OCI-M1 (cell line): ENCODE results near the gene SAXO2.
"Not testable (repeated sequence)": the region's sequence is repeated elsewhere in the genome, so short reads cannot be mapped to it uniquely, and the experiment has no call there.

Experiments
- DNase-seq: peaks from one replicate; lab custom pipeline; 2025; lab: John Stamatoyannopoulos, UW

Gene SAXO2

DNA sequence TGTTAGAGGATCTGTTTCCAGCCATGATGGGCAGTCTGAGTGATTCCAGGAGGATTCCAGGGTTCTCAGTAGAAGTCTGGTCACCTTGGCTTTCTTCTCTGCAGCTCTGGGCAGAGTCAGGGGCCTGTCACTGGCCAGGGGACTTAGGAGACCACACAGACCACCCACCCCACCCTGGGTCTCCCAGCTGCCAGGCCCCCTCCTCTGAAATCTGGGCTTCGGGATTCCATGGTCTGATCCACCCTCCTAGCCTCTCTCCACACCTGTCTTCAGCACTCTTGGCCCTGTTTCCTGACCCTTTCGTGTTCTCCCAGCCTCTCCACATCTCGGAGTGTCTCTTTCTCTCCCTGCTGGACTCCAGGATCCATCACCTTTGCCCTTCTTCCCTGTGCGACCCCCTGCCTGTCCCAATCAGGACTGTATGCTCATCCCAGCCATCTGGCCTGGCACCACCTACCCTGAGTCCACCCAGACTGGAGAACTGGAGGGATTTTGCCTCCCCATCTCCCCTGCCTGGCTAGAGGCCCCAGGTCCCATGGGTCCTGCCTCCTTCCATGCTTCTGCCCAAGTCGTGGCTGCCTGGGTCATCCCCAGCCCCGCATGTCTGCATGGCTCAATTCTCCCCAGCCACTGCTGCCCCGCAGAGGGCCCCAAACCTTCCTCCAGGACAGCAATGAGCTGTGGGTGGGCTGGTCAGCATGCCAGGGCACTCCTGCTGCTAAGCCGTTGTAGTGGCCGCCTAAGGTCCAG, 52.3 kb downstream of the SAXO2 start:
- no peak for DNase-seq

DNA sequence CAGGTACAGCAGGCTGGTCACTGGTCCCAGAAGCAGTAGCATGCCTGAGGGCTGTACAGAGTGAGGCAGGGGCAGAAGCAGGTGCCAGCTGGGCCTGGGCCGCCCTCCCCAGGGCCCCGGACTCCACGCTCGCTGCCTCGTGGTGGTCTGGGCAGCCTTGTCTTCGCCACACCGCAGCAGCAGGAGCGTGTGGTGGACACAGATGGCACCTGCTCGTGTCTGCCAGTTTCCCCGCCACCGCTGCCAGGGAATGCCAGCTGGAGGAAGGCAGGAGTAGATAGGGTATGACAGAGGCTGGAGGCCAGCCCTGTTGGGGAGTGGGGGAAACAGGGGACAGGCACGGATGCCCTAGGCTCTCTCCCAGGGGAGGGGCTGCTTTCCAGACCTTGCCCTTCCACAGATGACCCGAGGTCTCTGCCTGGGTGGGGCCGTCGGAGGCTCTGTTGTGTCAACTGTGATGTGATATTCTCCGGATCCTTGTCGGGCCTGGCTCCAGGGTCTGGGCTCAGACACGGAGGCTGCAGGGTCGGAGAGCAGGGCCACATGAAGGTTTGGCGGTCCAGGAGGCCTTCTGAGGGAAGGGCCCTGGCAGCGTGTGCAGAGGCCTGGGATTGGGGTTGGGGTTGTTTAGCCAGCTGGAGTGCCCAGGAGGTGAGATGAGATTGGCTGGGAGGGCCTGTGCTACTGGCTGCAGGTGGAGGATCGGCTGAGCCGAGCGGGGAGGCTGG, 53.1 kb downstream of the SAXO2 start:
- DNase-seq, result no peak

DNA sequence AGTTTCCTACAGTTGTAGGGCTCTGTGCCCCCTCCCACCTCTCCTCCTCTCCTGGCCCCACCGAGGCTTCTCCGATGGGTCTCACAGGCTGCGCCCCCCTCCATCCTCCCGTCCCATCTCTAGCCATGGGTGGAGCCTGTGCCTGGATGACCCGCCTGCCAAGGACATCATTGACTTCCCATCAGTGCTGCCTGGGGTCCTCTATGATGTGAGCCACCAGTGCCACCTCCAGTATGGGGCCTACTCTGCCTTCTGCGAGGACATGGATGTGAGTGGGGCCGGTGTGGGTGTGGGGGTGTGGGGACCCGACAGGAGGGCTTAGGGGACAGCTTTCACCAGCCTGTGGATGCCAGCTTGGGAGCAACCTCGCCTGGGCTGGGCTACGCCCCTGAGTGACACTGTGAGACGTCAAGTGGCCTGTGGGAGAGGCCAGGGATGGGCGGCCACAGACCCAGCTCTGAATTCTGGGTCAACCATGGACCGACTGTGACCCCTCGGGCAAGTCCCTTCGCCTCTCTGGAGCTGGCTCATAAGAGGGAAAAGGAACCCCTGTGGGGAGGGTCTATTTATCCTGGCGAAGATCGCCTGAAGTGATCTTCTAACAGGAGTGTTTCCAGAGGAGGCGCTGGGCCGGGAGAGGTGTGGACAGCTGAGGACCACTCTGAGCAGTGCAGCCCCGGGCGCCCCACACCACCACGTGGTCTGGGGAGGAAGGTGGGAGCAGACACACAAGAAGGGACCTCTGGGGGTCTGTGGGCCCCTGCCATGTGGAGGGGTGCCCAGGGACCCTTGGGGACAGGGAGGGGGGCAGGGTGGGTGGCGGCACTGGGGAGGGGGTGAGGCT, 53.9 kb downstream of the SAXO2 start:
- not testable (repeated sequence) for DNase-seq

DNA sequence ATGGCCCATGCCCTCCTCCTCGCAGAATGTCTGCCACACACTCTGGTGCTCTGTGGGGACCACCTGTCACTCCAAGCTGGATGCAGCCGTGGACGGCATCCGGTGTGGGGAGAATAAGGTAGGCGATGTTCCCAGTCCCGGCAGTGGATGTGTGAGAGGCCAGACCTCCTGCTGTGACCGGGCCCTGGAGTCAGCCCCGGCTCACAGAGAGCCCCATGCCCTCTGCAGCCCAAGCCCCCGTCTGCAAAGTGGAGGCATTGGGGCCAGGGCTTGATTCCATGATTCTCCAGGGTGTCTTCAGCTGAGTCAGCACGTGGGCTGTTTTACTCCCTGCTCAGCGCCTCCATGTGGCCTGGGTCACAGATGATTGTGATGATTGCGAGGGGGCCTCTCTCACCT, 54.5 kb downstream of the SAXO2 start:
- DNase-seq, result no peak

DNA sequence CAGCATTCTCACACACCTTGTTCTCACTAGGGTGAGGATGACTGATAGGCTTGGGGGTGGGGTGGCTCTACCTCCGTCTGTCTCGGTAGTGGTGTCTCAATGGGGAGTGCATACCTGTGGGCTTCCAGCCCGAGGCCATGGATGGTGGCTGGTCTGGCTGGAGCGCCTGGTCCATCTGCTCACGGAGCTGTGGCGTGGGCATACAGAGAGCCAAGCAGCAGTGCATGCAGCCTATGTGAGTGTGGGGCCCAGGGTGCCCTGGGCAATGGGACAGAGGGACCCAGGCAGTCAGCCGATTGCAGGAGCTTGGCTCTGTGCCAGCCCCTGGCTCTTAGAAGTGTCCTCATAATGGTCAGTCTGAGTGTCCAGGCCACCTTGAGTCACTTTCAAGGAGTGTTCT, 54.9 kb downstream of the SAXO2 start:
- not testable (repeated sequence) for DNase-seq

DNA sequence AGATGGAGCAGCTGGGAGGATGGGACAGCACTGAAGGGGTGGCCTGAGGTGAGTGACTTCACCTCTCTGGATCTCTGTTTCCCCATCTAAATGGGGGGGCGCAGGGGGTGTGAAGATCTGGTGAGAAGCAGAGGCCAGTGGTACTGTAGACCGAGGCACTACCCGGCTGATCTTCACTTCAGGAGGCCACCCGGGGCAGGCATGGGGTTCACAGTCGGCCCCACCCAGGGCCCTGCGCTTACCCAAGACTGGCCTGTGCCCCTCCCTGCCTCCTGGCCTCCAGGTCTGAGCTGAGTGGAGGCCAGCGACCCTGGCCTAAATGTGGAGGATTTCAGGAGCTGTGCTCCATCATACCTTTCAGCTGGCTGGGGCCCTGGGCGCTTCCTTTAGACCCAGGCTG, 55.7 kb downstream of the SAXO2 start:
- not testable (repeated sequence) for DNase-seq

DNA sequence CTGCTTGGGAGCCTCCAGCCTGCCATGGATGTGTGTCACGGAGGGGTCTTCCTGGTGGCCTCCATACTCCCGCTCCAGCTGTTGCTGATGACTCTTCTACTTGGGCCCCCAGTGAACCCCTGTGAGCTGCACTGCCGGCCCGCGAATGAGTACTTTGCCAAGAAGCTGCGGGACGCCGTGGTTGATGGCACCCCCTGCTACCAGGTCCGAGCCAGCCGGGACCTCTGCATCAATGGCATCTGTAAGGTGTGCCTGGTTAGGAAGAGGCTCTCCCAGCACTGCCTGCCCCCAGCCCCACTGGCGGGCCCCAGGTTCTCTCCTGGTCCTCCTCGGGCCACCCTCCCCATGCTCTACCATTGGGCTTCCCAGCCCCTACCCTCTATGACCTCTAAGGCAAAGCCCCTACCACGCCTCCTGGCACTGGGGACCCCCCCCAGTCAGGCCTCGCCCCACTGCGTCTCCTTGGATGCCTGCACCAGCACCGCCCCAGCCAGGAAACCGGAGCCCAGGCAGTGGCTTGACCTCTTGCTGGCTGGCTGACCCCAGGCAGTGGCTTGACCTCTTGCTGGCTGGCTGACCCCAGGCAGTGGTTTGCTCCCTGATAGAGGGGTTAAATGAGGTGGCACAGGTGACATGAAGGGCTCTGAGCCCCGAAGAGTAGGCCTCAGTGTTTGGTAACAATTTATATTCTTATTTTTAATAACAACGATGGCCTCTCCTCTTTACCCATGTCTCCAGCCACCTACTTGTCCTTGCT, 57.1 kb downstream of the SAXO2 start:
- not testable (repeated sequence) for DNase-seq

DNA sequence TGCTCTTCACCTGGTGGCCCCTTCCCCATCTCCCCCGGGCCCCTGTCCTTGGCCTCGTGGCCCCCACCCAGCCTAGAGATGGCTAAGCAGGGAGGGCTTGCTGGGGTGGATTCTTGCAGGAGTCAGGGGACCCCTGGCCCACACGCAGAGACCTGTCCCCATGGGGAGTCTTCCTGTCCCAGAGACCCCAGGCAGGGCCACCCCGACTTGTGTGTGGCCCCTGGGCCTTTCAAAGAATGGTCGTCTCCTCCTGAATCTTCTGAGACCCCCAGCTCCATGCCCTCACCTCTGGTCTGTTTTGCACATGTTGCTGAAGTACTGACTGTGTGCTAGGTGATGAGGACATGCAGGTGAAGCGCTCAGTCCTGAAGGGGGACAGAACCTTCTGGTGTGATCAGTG, 58.2 kb downstream of the SAXO2 start:
- not testable (repeated sequence) for DNase-seq

DNA sequence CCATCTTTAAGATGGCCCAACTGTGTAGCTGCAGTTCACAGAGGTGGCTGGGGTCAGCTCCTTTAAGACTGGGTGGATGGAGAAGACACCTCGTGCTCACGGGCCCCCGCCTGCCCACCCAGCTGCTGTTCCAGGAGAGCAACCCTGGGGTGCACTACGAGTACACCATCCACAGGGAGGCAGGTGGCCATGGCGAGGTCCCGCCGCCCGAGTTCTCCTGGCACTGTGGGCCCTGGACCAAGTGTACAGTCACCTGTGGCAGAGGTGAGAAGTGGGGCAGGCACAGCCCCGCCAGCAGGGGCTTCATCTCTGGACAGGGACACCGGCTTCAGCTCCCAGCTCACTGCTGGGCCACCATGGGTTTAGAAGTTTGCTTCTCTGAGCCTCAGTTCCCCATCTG, 59.9 kb downstream of the SAXO2 start:
- DNase-seq, result not testable (repeated sequence)

DNA sequence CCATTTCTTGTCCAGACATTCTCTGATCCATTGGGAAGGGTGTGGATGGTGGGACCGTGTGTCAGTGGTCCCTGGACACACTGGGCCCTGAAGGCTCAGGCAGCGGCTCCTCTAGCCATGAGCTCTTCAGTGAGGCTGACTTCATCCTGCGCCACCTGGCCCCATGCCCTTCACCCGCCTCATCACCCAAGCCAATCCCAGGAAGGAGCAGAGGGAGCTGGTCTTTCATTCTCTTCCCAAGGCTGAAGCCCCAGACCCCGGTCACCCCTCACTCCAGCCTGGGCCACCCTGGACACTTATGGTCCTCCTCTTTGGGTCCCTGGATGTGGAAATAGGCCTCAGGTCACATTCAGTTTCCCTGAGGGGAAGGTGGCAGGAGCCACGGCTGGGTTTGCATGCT, 62.2 kb downstream of the SAXO2 start:
- not testable (repeated sequence) for DNase-seq

DNA sequence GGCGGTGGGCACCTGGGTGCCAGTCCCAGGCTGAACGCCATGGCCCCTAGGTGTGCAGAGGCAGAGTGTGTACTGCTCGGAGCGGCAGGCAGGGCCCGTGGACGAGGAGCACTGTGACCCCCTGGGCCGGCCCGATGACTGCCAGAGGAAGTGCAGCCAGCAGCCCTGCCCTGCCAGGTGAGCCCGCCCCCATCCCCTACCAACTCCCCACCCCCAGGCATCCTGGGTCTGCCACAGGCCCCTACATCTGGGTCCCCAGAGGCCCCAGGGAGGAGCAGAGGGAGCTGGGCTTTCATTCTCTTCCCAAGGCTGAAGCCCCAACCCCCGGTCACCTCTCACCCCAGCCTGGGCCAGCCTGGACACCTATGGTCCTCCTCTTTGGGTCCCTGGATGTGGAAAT, 63.0 kb downstream of the SAXO2 start:
- not testable (repeated sequence) for DNase-seq

DNA sequence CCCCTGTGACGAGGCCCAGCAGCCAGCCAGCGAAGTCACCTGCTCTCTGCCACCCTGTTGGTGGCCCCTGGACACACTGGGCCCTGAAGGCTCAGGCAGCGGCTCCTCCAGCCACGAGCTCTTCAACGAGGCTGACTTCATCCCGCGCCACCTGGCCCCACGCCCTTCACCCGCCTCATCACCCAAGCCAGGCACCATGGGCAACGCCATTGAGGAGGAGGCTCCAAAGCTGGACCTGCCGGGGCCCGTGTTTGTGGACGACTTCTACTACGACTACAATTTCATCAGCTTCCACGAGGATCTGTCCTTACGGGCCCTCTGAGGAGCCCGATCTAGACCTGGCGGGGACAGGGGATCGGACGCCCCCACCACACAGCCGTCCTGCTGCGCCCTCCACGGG, 64.3 kb downstream of the SAXO2 start:
- not testable (repeated sequence) for DNase-seq

DNA sequence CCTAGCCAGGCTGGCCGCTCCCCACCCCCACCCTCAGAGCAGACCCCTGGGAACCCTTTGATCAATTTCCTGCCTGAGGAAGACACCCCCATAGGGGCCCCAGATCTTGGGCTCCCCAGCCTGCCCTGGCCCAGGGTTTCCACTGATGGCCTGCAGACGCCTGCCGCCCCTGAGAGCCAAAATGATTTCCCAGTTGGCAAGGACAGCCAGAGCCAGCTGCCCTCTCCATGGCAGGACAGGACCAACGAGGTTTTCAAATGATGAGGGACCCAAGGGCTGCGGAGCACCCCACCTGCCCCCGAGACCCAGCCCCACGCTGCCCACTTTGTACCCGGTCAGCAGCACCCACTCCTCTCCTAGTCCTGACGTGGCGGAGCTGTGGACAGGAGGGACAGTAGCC, 64.8 kb downstream of the SAXO2 start:
- not testable (repeated sequence) for DNase-seq

DNA sequence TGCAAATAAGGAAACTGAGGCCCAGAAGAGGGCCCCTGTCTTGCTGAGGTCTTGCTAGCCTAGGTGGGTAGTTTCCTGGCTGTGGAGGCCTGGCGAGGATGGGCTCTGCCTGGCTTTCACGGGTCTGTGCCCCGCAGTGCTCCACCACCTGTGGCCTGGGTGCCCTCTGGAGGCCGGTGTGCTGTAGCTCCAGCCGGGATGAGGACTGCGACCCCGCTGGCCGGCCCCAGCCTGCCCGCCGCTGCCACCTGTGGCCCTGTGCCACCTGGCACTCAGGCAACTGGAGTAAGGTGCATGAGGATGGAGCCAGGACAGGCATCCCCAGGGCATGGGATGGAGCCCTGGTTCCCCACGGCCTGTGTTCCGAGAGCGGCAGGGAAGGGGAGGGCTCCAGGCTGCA, 66.4 kb downstream of the SAXO2 start:
- DNase-seq, result not testable (repeated sequence)

DNA sequence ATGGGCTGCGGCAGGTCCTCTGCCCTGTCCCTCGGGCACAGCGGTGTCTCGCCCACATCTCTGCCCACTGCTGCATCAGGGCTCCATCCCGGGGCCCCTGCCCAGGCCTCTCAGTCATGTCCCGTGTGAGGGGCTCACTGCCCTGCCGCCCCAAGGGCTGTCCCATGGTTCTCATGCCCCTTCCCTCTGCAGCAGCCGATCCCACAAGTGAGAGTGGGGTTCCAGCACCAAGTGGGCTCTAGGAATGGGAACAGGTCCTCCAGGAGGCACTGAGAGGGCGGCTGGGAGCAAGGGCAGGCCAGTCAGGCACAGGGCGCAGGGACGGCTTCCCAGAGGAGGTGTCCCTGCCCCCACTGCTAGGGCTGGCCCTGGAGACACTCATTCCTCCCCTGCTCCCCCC, 68.3 kb downstream of the SAXO2 start:
- DNase-seq, result not testable (repeated sequence)

DNA sequence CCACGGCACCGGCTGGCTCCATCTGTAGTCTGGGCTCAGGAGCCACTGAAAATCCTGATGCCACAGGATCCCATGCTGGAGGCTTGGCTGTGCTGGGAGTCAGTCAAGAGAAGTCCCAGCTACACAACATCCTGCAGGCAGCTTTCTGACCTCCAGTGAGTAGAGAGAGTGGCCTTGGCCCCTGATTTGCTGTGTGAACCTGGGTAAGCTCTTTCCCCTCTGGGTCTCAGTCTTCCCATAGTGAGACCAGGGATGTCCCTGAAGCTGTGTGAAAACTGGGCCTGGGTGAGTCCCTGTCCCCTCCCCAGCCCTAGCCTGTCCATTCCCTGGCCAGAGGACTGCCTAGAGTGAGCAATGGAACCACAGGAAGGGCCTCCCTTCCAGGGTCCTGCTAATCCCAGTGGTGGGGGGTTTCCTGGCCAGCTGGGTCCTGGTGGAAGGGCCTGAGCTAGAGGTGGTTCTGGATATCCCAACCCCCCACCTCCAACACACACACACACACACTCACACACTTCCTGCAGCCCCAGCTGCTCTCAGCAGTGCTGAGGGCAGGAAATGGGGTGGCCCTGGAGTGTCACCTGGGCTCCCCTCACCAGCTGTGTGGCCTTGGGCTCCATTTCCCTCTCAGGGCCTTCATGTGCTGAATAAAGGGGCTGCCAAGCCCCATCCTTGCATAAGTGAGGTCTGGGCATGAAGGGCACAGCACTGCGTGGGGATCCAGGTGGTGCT, 69.1 kb downstream of the SAXO2 start:
- DNase-seq, result not testable (repeated sequence)

DNA sequence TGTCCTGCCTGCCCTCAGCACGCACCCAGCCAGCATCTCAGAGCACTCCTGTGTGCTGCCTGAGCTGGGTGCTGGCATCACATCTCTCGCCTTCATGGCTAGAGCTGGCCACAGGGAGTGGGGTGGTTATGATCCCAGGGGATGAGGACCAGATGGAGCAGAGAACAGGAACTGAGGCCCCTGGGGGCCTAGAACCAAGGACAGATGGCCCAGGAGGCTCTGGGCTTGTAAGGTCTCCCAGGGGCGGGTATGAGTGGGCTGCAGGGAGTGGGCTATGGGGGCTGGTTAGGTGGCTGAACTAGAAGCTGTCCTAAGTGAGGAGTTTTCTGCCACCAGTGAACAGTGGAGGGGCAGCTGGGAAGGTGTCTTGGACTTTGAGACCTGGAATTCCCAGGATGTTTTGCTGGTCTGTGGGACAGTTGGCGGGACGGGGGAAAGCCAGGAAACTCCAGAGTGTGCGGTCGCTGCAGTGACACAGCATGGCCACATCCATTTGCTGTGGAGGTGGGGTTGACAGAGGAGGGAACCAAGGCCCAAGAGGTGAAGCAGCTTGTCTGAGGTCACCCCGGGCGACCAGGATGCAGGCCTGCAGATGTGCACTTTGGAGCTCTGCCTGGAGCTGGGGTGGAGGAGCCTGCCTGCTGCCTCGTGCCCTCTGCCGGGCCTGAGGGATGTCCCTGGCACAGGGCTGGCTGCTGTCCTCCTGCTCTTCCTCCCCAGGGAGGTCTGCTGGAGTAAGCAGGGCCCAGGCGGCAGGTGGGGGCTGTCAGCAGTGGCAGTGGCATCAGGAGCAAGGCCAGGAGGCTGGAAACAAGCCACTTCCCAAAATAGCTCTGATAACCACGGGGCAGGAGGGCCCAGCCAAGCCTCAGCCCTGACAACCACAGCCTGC, 70.3 kb downstream of the SAXO2 start:
- not testable (repeated sequence) for DNase-seq

DNA sequence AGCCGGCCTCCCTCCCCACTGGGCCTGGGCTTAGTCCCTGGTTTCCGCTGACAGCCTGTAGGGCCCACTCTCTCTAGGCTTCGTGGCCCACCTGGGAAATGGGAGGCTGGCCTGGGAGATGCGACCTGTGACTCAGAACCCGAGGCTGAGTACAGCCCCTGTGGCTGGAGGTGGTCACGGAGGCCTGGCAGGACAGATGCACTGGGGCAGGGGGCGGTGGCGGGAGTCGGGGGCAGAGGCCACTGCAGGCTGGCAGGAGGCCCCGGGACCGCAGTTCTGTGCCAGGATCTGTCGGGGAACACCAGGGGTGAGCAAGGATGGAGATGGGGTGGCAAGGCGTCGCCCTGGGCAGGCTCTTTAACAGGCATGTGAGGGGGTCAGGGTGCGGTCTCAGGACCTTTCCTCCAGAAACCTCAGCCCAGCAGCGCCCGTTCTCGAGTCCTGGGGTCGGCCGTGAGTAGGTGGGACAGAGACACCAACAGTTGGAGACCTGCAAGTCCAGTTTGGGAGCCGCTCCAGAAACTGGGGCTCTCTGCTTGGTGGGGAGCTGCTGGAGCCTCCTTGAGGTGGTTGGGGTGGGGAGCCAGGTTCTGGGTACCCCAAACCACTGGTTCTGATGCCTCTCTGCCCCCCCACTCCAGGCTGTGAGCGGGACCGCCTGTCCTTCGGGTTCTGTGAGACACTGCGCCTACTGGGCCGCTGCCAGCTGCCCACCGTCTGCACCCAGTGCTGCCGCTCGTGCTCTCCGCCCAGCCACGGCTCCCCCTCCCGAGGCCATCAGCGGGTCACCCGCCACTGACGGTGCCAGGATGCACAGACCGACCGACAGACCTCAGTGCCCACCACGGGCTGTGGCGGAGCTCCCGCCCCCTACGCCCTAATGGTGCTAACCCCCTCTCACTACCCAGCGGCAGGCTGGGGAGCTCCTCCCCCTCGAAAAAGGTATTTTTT, 71.3 kb downstream of the SAXO2 start:
- DNase-seq, result not testable (repeated sequence)
